K562 treated with DMSO at 1 percent for 12 hours (cell line): Measurements from ENCODE around the gene ZNF410. TPM values are rescaled to one million over a fixed set of nuclear protein-coding genes. Genes with fewer than 3 reads are reported as not detected.

Source experiments
- total RNA-seq: library from RNA; unstranded; fragments of 300-600 nt; gene quantifications from 2 replicates; pipeline ENCODE4 v1.2.3, GENCODE V29; 2022; ENCODE audit not compliant: insufficient read depth

Gene ZNF410
- 22.3 and 29.3 TPM in 2 replicates for total RNA-seq

GRCh38 chr14:73886449-73887317, at the start of gene ZNF410:
Gene ZNF410, plus strand, starts transcription at chr14:73886859. Its CDS starts 5,317 bp downstream, at chr14:73892176.

GRCh38 chr14:73851567-73852382, 34.9 kb upstream of the ZNF410 start, which contains the start of gene PTGR2:
Gene PTGR2, plus strand, starts transcription at chr14:73851831. Its CDS starts 7,032 bp downstream, at chr14:73858863.

GRCh38 chr14:73949752-73950734, 63.4 kb downstream of the ZNF410 start, which contains the start of the genes COQ6 and FAM161B:
Gene COQ6, plus strand, starts transcription at chr14:73950302. Its CDS starts 31 bp downstream, at chr14:73950333.
Gene FAM161B, minus strand, starts transcription at chr14:73950094. Its CDS starts 68 bp downstream, at chr14:73950026.

Other genes with a start within 250 kb of the ZNF410 start
- gene DNAL1, start 241.9 kb upstream of the ZNF410 start, total RNA-seq: 0.60 and 4.4 TPM in 2 replicates
- 21.1 and 38.1 TPM in 2 replicates for gene PNMA1, start 172.5 kb upstream of the ZNF410 start, total RNA-seq
- 1.4 and 3.0 TPM in 2 replicates for gene PTGR2, start 35.0 kb upstream of the ZNF410 start, total RNA-seq
- 0.93 and 2.3 TPM in 2 replicates for gene FAM161B, start 63.2 kb downstream of the ZNF410 start, total RNA-seq
- 21.0 and 22.3 TPM in 2 replicates for gene COQ6, start 63.4 kb downstream of the ZNF410 start, total RNA-seq
- 4.4 and 9.1 TPM in 2 replicates for gene ENTPD5, start 132.4 kb downstream of the ZNF410 start, total RNA-seq
- 0.50 and 0.83 TPM in 2 replicates for gene BBOF1, start 132.5 kb downstream of the ZNF410 start, total RNA-seq
- 1.1 and 3.2 TPM in 2 replicates for gene ALDH6A1, start 197.6 kb downstream of the ZNF410 start, total RNA-seq
- 3.3 and 6.2 TPM in 2 replicates for gene LIN52, start 198.1 kb downstream of the ZNF410 start, total RNA-seq